Liver (tissue), 9 donors: ENCODE results near the gene CISTR. TPM values are rescaled to one million over a fixed set of nuclear protein-coding genes. Genes with fewer than 3 reads are reported as not detected.

Experiments
- DNase-seq: peaks from one replicate; pipeline ENCODE4 v3.0.0-alpha.2; 2017; ENCODE audit warnings: low spot score
- H3K27ac ChIP-seq, 2 donors: one replicate each; pipeline ENCODE4 v1.7.0; 2013; ENCODE audit warnings: inconsistent platforms in 2 of 2, low read length in 2 of 2, control low read depth in 1 of 2, low read depth in 1 of 2, mild to moderate bottlenecking in 1 of 2
- H3K27me3 ChIP-seq, 4 donors: one replicate each; pipeline versions ENCODE4 v1.6.1 to v1.7.0; 2013; ENCODE audit warnings: low read length in 3 of 4, inconsistent platforms in 1 of 4, mild to moderate bottlenecking in 1 of 4, moderate library complexity in 1 of 4; ENCODE audit not compliant: control insufficient read depth in 4 of 4, insufficient read depth in 4 of 4
- H3K36me3 ChIP-seq, 4 donors: one replicate each; pipeline versions ENCODE4 v1.6.1 to v1.7.0; 2013; ENCODE audit warnings: low read length in 3 of 4, mild to moderate bottlenecking in 3 of 4, low read depth in 1 of 4, moderate library complexity in 1 of 4; ENCODE audit not compliant: control insufficient read depth in 4 of 4, insufficient read depth in 3 of 4
- H3K4me1 ChIP-seq, 4 donors: one replicate each; pipeline versions ENCODE4 v1.6.1 to v1.7.0; 2013; ENCODE audit warnings: low read length in 3 of 4, mild to moderate bottlenecking in 3 of 4, moderate library complexity in 1 of 4; ENCODE audit not compliant: control insufficient read depth in 4 of 4, insufficient read depth in 4 of 4
- H3K4me3 ChIP-seq, 3 donors: one replicate each; pipeline versions ENCODE4 v1.6.1 to v1.7.0; 2013; ENCODE audit warnings: low read length in 3 of 3, control low read depth in 1 of 3, low read depth in 1 of 3, mild to moderate bottlenecking in 1 of 3
- H3K9ac ChIP-seq, 2 donors: one replicate each; pipeline ENCODE4 v1.7.0; 2013; ENCODE audit warnings: low read length in 2 of 2, mild to moderate bottlenecking in 2 of 2, moderate library complexity in 2 of 2, control low read depth in 1 of 2, low read depth in 1 of 2
- H3K9me3 ChIP-seq, 4 donors: one replicate each; pipeline versions ENCODE4 v1.6.1 to v1.7.0; 2013; ENCODE audit warnings: low read length in 3 of 4; ENCODE audit not compliant: control insufficient read depth in 4 of 4
- EGR1 ChIP-seq, 2 donors: IDR thresholded peaks; 2 replicates each; pipeline ENCODE4 v1.6.1; 2016 to 2018; ENCODE audit warnings: antibody characterized with exemption in 2 of 2, low read depth in 2 of 2
- FOXA1 ChIP-seq: IDR thresholded peaks from 2 replicates; pipeline ENCODE4 v1.6.1; 2016; ENCODE audit warnings: antibody characterized with exemption
- FOXA2 ChIP-seq: IDR thresholded peaks from 2 replicates; pipeline ENCODE4 v1.6.1; 2016; ENCODE audit warnings: antibody characterized with exemption
- GABPA ChIP-seq, 2 donors: IDR thresholded peaks in 1 of 2; conservative IDR thresholded peaks in 1 of 2; 2 replicates each; pipeline ENCODE4 v1.6.1; 2016; ENCODE audit warnings: antibody characterized with exemption in 2 of 2, mild to moderate bottlenecking in 1 of 2, moderate library complexity in 1 of 2
- HNF4G ChIP-seq: IDR thresholded peaks from 2 replicates; pipeline ENCODE4 v1.6.1; 2016; ENCODE audit warnings: antibody characterized with exemption
- NR2F2 ChIP-seq: IDR thresholded peaks from 2 replicates; pipeline ENCODE4 v1.6.1; 2016; ENCODE audit warnings: antibody characterized with exemption
- RAD21 ChIP-seq, 2 donors: IDR thresholded peaks; 2 replicates each; pipeline ENCODE4 v1.6.1; 2016; ENCODE audit warnings: antibody characterized with exemption in 2 of 2, mild to moderate bottlenecking in 2 of 2
- RXRA ChIP-seq, 2 donors: IDR thresholded peaks; 2 replicates each; pipeline ENCODE4 v1.6.1; 2017 to 2018; ENCODE audit warnings: antibody characterized with exemption in 2 of 2, mild to moderate bottlenecking in 1 of 2
- SP1 ChIP-seq: IDR thresholded peaks from 2 replicates; pipeline ENCODE4 v1.6.1; 2018; ENCODE audit warnings: antibody characterized with exemption, mild to moderate bottlenecking
- TAF1 ChIP-seq: conservative IDR thresholded peaks from 2 replicates; pipeline ENCODE4 v1.6.1; 2016; ENCODE audit warnings: antibody characterized with exemption, mild to moderate bottlenecking
- YY1 ChIP-seq: IDR thresholded peaks from 2 replicates; pipeline ENCODE4 v1.6.1; 2016; ENCODE audit warnings: antibody characterized with exemption, mild to moderate bottlenecking
- WGBS: extraction: QIAGEN DNeasy Blood & Tissue Kit; methylation state at CpG from one replicate; pipeline ENCODE4 v1.1.7; 2013; 5-methylcytosine and 5-hydroxymethylcytosine counted together
- polyA plus RNA-seq, 2 donors: library from polyadenylated mRNA; stranded (reverse) in 1 of 2; unstranded in 1 of 2; fragments of 200-250 nt in 1 of 2; fragments of >200 nt in 1 of 2; fragmentation: Nextera tagmentation in 1 of 2; extraction: Ambion mirVana in 1 of 2; gene quantifications; one replicate each; pipeline versions ENCODE4 v1.2.1 to v1.2.3, GENCODE V29; 2013 to 2015
- total RNA-seq, 2 donors: library from RNA; depleted of rRNA; stranded (reverse); fragments of >200 nt; gene quantifications; one replicate each; pipeline ENCODE4 v1.2.3, GENCODE V29; 2014
- TF ChIP-seq, protein P1 (sequence below): IDR thresholded peaks from 2 replicates; pipeline ENCODE4 v1.6.1; 2016; ENCODE audit warnings: antibody characterized with exemption
- TF ChIP-seq, protein P2 (sequence below): IDR thresholded peaks from 2 replicates; pipeline ENCODE4 v1.6.1; 2016; ENCODE audit warnings: antibody characterized with exemption, mild to moderate bottlenecking
- TF ChIP-seq, protein P3 (sequence below): IDR thresholded peaks from 2 replicates; pipeline ENCODE4 v1.6.1; 2016; ENCODE audit warnings: antibody characterized with exemption
- donor health status: healthy.
- donor health status: healthy.
- donor health status: healthy.
- donor health status: healthy.
- donor health status: healthy.

CISTR gene
- total and polyA plus RNA-seq, 4 donors: not detected

DNA sequence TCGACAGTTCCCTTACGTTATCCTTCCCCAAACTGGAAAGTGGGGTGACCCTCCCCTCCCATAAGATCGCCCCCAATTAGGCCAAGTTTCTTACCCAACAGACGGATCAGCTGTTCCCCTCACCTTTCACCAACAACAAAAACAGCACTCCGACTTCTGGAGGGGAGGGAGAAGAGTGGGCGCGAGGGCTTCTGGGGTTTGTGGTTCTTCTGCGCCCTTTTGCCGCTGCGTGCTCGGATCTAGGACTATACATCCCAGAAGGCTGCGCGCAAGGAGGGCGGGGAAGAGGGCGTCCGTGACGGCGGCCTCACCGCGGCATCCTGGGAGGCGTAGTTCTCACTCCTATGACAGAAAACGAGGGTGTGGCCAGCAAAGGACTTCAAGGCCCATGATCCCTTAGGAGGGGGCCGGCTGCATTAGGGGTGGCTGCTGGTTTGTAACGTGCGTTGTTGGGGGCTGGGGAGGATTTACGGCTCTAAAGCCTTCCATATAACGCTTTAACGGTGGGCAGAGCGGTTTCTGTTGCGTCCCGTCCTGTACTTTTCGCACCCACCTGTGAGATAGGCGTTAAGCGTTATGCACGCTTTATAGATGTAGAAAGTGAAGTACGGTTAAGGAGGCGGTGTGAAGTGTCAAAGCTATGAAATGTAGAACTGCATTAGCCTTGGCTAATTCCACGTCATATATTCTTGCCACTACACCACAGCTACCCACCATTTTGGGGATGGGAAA, 24.3 kb downstream of the CISTR start, which contains the start of gene CALCOCO1 (continued):
- peak; percentile 33 for TF ChIP-seq FOXA1

DNA sequence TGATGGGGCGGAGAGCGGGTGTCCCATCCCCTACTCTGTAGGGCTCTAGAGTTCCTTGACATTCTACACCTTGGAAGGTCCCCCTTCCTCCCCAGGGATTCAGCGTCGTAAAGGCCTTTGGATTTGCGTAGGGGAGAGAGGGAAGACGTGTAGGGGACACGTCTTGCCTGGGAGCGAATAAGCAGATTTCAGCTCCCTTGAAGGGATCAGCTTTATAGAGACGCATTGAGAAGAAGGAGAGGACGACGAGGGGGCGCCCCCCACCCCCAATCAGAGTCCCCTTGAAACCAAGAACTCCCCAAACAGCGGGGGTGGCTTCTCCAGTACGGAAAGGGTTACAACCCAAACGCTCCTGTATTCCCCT, 24.9 kb downstream of the CISTR start:
- no peaks in the 10 kb centered on the region for H3K9me3 ChIP-seq
- DNase-seq: no peak
- H3K27me3 ChIP-seq: no peaks in the 10 kb centered on the region
- H3K4me3 ChIP-seq: peak overlapping the region; percentile 62 to 74 (median 67)
- peak overlapping the region; percentile 17 to 20 for H3K27ac ChIP-seq
- H3K4me1 ChIP-seq: peaks cover 3 to 17% (median 9%) of the 10 kb centered on the region in 4 donors
- 2% methylated on average over 15 of the region's 15 CpGs for WGBS
- H3K36me3 ChIP-seq: peaks cover 4 to 29% (median 22%) of the 10 kb centered on the region in 4 donors
- peak overlapping the region; percentile 58 to 79 for H3K9ac ChIP-seq
- TF ChIP-seq RXRA (IDR thresholded peaks at IDR 0.05): no peak
- no peak for TF ChIP-seq TAF1
- TF ChIP-seq, protein P1, sequence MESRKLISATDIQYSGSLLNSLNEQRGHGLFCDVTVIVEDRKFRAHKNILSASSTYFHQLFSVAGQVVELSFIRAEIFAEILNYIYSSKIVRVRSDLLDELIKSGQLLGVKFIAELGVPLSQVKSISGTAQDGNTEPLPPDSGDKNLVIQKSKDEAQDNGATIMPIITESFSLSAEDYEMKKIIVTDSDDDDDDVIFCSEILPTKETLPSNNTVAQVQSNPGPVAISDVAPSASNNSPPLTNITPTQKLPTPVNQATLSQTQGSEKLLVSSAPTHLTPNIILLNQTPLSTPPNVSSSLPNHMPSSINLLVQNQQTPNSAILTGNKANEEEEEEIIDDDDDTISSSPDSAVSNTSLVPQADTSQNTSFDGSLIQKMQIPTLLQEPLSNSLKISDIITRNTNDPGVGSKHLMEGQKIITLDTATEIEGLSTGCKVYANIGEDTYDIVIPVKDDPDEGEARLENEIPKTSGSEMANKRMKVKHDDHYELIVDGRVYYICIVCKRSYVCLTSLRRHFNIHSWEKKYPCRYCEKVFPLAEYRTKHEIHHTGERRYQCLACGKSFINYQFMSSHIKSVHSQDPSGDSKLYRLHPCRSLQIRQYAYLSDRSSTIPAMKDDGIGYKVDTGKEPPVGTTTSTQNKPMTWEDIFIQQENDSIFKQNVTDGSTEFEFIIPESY: no peak
- no peak for TF ChIP-seq GABPA (IDR thresholded peaks at IDR 0.05 in 1 of 2, conservative IDR thresholded peaks at IDR 0.05 in 1 of 2)
- TF ChIP-seq SP1: no peak
- TF ChIP-seq FOXA2: no peak
- TF ChIP-seq YY1: no peak
- TF ChIP-seq FOXA1: no peak
- TF ChIP-seq, protein P2, sequence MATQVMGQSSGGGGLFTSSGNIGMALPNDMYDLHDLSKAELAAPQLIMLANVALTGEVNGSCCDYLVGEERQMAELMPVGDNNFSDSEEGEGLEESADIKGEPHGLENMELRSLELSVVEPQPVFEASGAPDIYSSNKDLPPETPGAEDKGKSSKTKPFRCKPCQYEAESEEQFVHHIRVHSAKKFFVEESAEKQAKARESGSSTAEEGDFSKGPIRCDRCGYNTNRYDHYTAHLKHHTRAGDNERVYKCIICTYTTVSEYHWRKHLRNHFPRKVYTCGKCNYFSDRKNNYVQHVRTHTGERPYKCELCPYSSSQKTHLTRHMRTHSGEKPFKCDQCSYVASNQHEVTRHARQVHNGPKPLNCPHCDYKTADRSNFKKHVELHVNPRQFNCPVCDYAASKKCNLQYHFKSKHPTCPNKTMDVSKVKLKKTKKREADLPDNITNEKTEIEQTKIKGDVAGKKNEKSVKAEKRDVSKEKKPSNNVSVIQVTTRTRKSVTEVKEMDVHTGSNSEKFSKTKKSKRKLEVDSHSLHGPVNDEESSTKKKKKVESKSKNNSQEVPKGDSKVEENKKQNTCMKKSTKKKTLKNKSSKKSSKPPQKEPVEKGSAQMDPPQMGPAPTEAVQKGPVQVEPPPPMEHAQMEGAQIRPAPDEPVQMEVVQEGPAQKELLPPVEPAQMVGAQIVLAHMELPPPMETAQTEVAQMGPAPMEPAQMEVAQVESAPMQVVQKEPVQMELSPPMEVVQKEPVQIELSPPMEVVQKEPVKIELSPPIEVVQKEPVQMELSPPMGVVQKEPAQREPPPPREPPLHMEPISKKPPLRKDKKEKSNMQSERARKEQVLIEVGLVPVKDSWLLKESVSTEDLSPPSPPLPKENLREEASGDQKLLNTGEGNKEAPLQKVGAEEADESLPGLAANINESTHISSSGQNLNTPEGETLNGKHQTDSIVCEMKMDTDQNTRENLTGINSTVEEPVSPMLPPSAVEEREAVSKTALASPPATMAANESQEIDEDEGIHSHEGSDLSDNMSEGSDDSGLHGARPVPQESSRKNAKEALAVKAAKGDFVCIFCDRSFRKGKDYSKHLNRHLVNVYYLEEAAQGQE: no peak

DNA sequence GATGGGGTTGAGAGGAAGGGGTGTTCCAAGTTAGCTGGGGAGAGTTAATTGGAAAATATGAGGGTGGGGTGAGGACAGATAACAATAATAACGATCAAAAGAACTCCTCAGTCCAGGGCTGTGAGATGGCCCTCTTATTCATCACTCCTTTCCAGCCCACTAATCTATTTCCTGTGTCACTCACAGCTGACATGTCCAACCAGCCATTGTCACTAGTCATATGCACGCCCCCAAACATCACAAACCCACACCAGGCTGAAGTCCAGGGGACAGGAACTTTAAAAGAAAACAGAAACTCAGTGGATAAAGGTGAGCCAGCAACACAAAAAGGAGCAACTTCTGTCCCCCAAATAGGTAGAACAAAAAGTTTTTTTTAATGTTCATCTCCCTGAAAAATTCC, 25.4 kb downstream of the CISTR start:
- Histone ChIP-seq H3K27ac (no peak overlapping the region), H3K4me1 (peaks cover 3 to 17% (median 9%) of the 10 kb centered on the region in 4 donors), H3K36me3 (peaks cover 5 to 34% (median 28%) of the 10 kb centered on the region in 4 donors), H3K4me3 (peak overlapping the region; percentile 62 to 74 (median 67)), H3K9me3 (no peaks in the 10 kb centered on the region), H3K27me3 (no peaks in the 10 kb centered on the region), H3K9ac (peak overlapping the region; percentile 58 to 79)
- TF ChIP-seq NR2F2 (no peak), RAD21 (IDR thresholded peaks at IDR 0.05) (no peak), HNF4G (no peak), EGR1 (IDR thresholded peaks at IDR 0.05; ENCODE audit: low read depth in 2 of 2) (no peak), YY1 (no peak), SP1 (no peak), RXRA (IDR thresholded peaks at IDR 0.05) (no peak)
- TF ChIP-seq, protein P2: no peak
- TF ChIP-seq, protein P3, sequence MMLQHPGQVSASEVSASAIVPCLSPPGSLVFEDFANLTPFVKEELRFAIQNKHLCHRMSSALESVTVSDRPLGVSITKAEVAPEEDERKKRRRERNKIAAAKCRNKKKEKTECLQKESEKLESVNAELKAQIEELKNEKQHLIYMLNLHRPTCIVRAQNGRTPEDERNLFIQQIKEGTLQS: no peak
- DNase-seq: no peak
- 20% methylated on average over 2 of the region's 2 CpGs for WGBS
